AG04449 (cell line): ENCODE results near the gene SHE.

Source experiments
- CTCF ChIA-PET: fragments of 350-600 bp; formaldehyde crosslinking; extraction: SDS; loops from one replicate; lab custom pipeline; 2021; ENCODE audit warnings: antibody characterized with exemption; lab: Yijun Ruan, JAX
- POLR2A ChIA-PET: fragments of 400-600, 350-600 bp; formaldehyde crosslinking; extraction: SDS; loops from one replicate; lab custom pipeline; 2020; ENCODE audit warnings: antibody characterized with exemption, inconsistent platforms; lab: Yijun Ruan, JAX
- DNase-seq: peaks from one replicate; pipeline ENCODE4 v3.0.0-alpha.2; 2010; ENCODE audit warnings: low read depth, low spot score
- H3K4me3 ChIP-seq: 2 replicates; pipeline ENCODE4 v1.5.1; 2011; ENCODE audit warnings: low read depth, mild to moderate bottlenecking, control low read depth, low read length
- CTCF ChIP-seq: IDR thresholded peaks from one replicate; pipeline ENCODE4 v1.5.1; 2011; ENCODE audit warnings: mild to moderate bottlenecking, moderate library complexity, low read length, control low read depth, inconsistent platforms; ENCODE audit not compliant: insufficient read depth; ENCODE audit errors: missing control alignments

Gene SHE

GRCh38 chr1:154436433-154436832 lies 65.8 kb downstream of the SHE start:
- DNase-seq = no peak
- H3K4me3 ChIP-seq = no peak overlapping the region
- ChIA-PET POLR2A (no interaction called here), CTCF (no interaction called here)
- TF ChIP-seq CTCF = no peak

- no peak for DNase-seq
- ChIA-PET CTCF (no interaction called here), POLR2A (no interaction called here)
- H3K4me3 ChIP-seq = no peak overlapping the region
- TF ChIP-seq CTCF = no peak
Measured at GRCh38 chr1:154435599-154436200, 66.5 kb downstream of the SHE start.

GRCh38 chr1:154434346-154435085 lies 67.7 kb downstream of the SHE start:
- no peak overlapping the region for H3K4me3 ChIP-seq
- CTCF ChIA-PET = no interaction called here
- DNase-seq = no peak
- POLR2A ChIA-PET = no interaction called here
- no peak for TF ChIP-seq CTCF

- POLR2A ChIA-PET = no interaction called here
- CTCF ChIA-PET = interaction anchor here (2.2 kb wide), 1 partner anchor 8 kb away, joined by 8 read pairs; no protein-coding TSS in a partner anchor
- TF ChIP-seq CTCF = no peak
- no peak for DNase-seq
- no peak overlapping the region for H3K4me3 ChIP-seq
Measured at GRCh38 chr1:154433161-154433764, 68.9 kb downstream of the SHE start.

- ChIA-PET POLR2A (interaction anchor here (0.6 to 1.5 kb wide), 3 partner anchors 11 to 437 kb away, joined by 3 to 4 read pairs (median 4); no protein-coding TSS in a partner anchor), CTCF (interaction anchor here (1.0 to 2.2 kb wide), 5 partner anchors 10 to 105 kb away, joined by 3 to 8 read pairs (median 4); no protein-coding TSS in a partner anchor)
- peak; percentile 90 for DNase-seq
- H3K4me3 ChIP-seq = no peak overlapping the region
- no peak for TF ChIP-seq CTCF
Measured at GRCh38 chr1:154431586-154432373, 70.4 kb downstream of the SHE start.
